Measurements from ENCODE around the gene MARF1. TPM values are rescaled to one million over a fixed set of nuclear protein-coding genes. Genes with fewer than 3 reads are reported as not detected.

MARF1 gene
- total RNA-seq, 1 experiment from 2014 or later = 51.5 TPM

- peaks cover 10% of the 10 kb centered on the region; the same call in 1 of the 2 replicates for H3K4me1 ChIP-seq (ENCODE audit: control insufficient read depth, insufficient read depth, low read length)
- POLR2A ChIA-PET = no interaction called here
- intact Hi-C loops (cut with micrococcal nuclease; ENCODE audit: unreplicated experiment) = loop anchor here (10.0 kb wide), 1 partner anchor 164 kb away; the partner anchor contains the start of gene BMERB1
- no peak for DNase-seq (ENCODE audit: low read depth, low spot score)
- H3K36me3 ChIP-seq (ENCODE audit: control insufficient read depth, insufficient read depth, low read length) = peaks cover 7% of the 10 kb centered on the region
- H3K27me3 ChIP-seq (ENCODE audit: control insufficient read depth, insufficient read depth, low read length) = no peaks in the 10 kb centered on the region
- no peak overlapping the region; the same call in 1 of the 2 replicates for H3K27ac ChIP-seq (ENCODE audit: low read length)
- in situ Hi-C loops (cut with HindIII; ENCODE audit: low pct_unique_long_range_greater_than_20kb, low sequenced_read_pairs) = loop anchor here (5.0 kb wide), 1 partner anchor 91 kb away; no protein-coding TSS in a partner anchor
- TF ChIP-seq TCF7L2 (IDR thresholded peaks at IDR 0.05; ENCODE audit: low read depth, low read length) = no peak
- TF ChIP-seq SIN3A (IDR thresholded peaks at IDR 0.05; ENCODE audit: borderline replicate concordance, insufficient read depth, low read depth, low read length) = no peak
- no peak for TF ChIP-seq CTCF (IDR thresholded peaks at IDR 0.05)
- TF ChIP-seq REST (IDR thresholded peaks at IDR 0.05; ENCODE audit: insufficient read depth in 1 of 2, low read depth in 2 of 2, low read length in 1 of 2) = no peak
- TF ChIP-seq POLR2AphosphoS5 (IDR thresholded peaks at IDR 0.05; ENCODE audit: low read depth, low read length) = no peak
- CTCF ChIA-PET = no interaction called here
- BruUV-seq (replicated peaks) = no TSS peak
- no peak overlapping the region for H3K4me3 ChIP-seq (ENCODE audit: low read depth in 2 of 2, low read length in 2 of 2)
- ATAC-seq = no peak
- no peaks in the 10 kb centered on the region for H3K9me3 ChIP-seq (ENCODE audit: control insufficient read depth, insufficient read depth, low read depth, low read length)
Measured at GRCh38 chr16:15598648-15599190, 44.2 kb downstream of the MARF1 start.

GRCh38 chr16:15597822-15598647, 44.9 kb downstream of the MARF1 start:
- ATAC-seq = peak; percentile 37; the same call in 1 of the 2 replicates

More at GRCh38 chr16:15597822-15598647, 44.9 kb downstream of the MARF1 start:
- Histone ChIP-seq H3K9me3 (ENCODE audit: control insufficient read depth, insufficient read depth, low read depth, low read length) (no peaks in the 10 kb centered on the region; the same call in 1 of the 2 replicates), H3K4me3 (ENCODE audit: low read depth in 2 of 2, low read length in 2 of 2) (no peak overlapping the region), H3K27ac (ENCODE audit: low read length) (peak overlapping the region; percentile 36; the same call in 1 of the 2 replicates), H3K27me3 (ENCODE audit: control insufficient read depth, insufficient read depth, low read length) (no peaks in the 10 kb centered on the region), H3K36me3 (ENCODE audit: control insufficient read depth, insufficient read depth, low read length) (peaks cover 7% of the 10 kb centered on the region), H3K4me1 (ENCODE audit: control insufficient read depth, insufficient read depth, low read length) (peaks cover 10% of the 10 kb centered on the region; the same call in 1 of the 2 replicates)
- no TSS peak for BruUV-seq (replicated peaks)
- ChIA-PET CTCF (no interaction called here), POLR2A (interaction anchor here (0.6 to 1.1 kb wide), 2 partner anchors 46 to 62 kb away, joined by 4 to 5 read pairs; no protein-coding TSS in a partner anchor)
- TF ChIP-seq POLR2AphosphoS5 (IDR thresholded peaks at IDR 0.05; ENCODE audit: low read depth, low read length) (no peak), TCF7L2 (IDR thresholded peaks at IDR 0.05; ENCODE audit: low read depth, low read length) (no peak), SIN3A (IDR thresholded peaks at IDR 0.05; ENCODE audit: borderline replicate concordance, insufficient read depth, low read depth, low read length) (no peak), CTCF (IDR thresholded peaks at IDR 0.05) (no peak), REST (IDR thresholded peaks at IDR 0.05; ENCODE audit: insufficient read depth in 1 of 2, low read depth in 2 of 2, low read length in 1 of 2) (no peak)
- in situ Hi-C loops (cut with HindIII; ENCODE audit: low pct_unique_long_range_greater_than_20kb, low sequenced_read_pairs) = loop anchor here (5.0 kb wide), 1 partner anchor 91 kb away; no protein-coding TSS in a partner anchor
- DNase-seq (ENCODE audit: low read depth, low spot score) = no peak
- intact Hi-C loops (cut with micrococcal nuclease; ENCODE audit: unreplicated experiment) = loop anchor here (10.0 kb wide), 1 partner anchor 163 kb away; the partner anchor contains the start of gene BMERB1
